GM19372 (cell line): ENCODE results near the gene IL19.

Experiments used
- ATAC-seq: cut with Tn5 transposase; IDR thresholded peaks from one replicate; pipeline ENCODE4 v1.9.1; 2021; ENCODE audit warnings: mild to moderate bottlenecking, low read depth, moderate library complexity; ENCODE audit not compliant: unreplicated experiment

The IL19 gene, protein sequence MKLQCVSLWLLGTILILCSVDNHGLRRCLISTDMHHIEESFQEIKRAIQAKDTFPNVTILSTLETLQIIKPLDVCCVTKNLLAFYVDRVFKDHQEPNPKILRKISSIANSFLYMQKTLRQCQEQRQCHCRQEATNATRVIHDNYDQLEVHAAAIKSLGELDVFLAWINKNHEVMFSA

DNA sequence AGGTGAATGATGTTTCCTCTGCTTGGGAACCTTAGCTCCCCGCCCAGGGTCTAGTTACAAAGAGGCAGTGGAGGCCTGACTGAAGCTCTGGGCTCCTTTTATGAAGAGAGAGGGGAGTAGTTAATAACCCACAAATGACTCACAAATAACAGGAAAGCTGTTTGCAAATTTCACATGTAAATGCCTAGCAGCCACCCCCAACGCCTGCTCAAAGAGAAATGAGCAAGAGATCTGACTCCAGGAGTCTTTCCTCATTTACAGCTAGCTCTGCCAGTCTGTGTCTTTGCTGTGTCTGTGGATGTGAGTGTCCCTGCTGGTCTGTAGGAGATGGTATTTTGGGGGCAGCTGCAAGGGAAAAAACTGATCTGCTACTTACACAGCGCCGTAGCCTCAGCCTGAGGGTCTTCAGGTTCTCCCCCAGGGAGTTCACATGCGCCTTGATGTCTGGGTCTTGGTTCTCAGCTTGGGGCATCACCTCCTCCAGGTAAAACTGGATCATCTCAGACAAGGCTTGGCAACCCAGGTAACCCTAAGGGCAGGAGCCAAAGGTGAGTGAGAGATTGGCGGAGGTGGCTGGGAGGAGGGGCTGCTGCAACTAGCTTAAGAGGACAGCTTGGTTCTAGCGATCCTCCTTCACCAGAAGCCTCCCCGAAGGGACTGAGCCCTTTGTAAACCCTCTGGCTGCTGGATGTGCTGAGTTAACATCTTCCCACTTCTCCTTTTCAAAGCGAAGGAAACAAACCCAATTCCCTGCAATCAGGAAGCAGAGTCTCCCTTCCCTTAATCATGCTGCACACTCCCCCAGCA is at the start of gene IL19:
TSS of gene IL19 (plus strand) at position 243 of the 807 bp plus-strand sequence. CDS start 65,890 bp downstream, outside the sequence.
- no peak for ATAC-seq

DNA sequence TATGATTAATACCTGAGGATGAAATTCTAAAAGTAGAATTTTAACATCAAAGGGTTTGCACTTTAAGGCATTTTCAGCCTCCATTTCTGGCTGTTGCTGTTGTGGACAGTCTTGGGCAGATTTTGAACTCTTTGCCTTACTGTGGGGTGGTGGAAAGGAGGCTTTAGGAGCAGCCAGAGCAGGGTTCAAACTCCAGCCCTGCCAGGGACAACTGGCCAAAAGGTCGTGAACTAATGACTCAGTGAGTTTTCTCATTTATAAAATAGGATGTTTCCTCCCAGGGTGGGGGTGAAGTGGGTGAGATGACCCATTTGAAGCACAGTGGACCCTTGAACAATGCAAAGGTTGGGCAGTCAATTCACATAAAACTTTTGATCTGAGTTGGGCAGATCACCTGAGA is 49.1 kb upstream of the IL19 start:
- no peak for ATAC-seq

DNA sequence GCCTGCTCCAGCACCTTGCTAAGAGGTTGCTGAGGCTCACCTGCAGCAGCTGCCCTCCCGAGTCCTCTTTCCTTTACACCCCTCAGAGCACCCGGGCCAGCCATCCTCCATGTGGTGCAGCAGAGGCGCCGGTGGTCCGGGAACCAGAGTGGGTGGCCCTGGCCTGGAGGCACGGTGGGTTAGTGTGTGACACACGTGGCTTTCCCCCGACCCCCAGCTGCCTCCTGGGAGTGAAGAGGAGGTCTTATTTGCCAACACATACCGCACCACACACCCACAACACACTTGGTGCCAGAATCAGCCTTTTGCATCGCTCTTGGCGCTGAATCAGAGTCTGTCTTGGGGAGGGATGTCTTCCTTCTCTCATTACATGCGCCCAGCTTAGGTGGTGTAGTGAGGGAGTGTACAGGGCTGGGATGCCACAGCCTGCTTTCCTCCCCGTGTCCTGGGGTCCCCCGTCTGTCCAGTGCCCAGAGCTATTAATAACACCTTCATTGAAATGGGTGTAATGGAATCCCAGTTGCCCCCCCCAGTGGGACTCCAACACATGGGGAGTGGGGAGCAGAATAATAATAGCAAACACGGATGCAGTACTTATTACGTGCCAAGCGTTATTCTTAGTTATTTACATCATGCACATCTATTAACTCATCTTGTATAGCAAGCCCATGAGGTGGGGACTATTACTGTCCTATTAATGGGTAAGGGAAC is 47.7 kb upstream of the IL19 start:
- no peak for ATAC-seq

DNA sequence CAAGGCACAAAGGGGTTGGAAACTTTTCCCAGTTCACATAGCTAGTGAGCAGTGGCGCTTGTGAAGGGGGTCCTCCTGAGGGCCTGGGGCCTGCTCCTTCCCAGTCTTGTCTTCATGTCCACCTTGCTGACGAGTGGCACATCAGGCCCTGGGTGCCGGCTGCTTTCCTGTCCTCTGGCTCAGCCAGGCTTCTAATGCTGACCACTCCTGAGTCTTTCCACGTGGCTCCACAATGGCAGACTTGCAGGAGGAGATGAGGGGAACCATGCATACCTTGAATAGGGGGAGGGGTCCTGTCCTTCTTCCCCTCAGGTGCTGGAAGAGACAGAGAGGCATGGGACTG is 47.1 kb upstream of the IL19 start:
- no peak for ATAC-seq

DNA sequence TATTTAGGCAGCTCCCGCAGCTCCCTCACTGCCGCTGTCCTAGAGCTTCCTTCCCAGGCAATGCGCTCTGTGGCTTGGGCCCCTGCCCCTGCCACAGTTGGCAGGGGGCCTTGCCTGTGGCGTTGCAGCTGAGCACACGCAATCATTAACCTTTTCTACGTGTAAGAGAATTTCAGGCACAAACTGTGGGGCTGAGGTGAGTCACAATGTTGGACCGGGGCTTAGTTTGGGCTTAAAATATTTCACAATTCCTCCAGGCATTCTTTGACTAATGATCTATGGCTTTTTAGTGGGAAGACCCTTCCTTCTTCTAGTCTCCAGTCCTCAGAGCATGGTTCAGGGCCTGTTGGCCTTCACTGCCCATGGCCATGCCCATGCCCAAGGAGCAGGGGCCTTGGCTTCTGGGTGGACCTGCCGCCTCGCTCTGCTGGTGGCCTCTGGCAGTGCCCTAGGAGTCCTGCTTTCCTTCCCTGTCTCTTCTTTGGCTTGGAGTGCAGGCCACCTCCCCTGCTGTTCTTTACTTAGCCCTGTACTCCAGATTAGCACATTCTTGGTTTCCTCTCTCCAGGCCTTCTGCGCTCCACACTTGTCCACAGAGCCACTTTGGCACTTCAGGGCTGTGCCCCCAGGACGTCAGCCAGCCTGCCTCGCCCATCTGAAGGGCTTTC is 46.6 kb upstream of the IL19 start:
- ATAC-seq: no peak

DNA sequence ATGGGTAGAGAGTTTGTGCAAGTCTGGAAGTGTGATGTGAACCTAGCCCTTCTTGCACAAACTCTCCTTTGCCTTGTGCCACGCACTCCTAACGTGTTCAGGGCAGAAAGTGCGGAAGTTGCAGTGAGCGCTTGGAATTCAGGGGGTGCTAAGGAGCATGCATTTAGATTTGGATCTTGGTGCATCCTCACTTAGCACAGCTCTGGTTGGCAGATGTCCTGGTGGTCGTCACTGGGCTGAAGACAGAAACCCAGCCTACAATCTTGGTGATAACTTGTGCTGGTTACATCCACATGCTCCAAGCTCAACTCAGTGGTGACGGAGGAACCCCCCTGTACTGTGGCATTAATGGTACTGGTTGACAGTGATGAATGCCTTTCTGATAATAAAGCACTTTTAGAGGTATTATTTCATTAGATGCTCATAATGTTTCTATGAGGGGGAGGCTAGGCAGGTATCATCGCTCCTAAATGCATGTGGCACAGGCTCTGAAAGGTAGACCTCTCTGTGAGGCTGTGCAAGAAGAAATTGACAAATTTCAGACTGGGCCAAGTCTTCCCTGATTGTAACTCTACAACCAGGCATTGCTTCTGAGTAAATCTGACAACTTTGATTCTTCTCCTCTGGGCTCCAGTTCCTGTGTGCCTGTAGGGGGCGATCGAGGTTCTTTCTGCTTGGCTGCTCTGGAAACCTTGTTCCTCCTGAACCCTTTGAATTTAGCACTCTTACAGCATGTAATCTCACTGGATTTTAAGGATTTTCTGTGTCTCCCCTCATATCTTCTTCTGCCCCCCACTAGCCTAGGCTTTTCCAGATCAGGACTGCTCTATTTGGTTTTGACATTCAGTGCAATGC is 45.2 kb upstream of the IL19 start:
- ATAC-seq: no peak

DNA sequence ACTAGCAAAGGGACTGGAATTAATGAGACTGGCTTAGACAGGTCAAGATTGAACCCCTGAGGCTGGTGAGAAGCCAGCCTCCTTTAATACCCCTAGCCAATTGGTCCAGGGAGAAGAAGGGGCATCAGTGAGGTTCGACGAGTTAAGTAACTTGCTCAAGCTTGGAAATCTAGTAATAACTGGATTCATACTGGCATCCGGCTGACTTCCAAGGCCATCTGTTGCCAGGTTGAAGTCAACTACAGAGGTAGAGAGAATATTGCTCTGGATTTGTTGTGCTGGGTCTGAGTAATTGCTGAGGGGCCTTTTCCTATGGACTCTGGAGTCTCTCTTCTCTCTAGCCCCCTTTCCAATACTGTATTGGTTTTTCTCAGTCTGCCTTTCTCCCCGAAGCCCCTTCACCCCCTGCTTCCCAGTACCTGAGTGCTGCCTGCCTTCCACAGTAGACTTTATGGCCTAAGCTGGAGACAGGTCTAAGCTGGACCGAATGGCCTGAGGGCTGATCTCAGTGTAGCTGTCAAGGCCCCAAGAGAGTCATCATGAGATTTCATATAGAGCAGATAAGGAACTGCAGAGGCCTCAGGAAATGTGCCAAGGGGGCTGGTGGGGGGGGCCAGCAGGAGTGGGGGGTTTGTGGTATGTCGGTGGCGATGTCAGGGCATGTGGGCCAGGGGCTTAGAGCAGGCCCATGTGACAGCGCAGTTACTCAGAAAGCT is 42.4 kb upstream of the IL19 start:
- no peak for ATAC-seq

DNA sequence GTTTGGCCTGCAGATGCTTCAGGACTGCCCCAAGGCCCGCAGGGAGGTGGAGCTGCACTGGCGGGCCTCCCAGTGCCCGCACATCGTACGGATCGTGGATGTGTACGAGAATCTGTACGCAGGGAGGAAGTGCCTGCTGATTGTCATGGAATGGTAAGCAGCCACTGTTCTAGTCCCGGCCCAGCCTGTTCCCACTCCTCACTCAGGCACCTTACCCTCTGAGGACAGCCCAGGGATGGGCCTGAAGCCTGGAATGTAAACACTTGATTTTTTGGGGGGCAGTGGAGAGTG is 41.9 kb upstream of the IL19 start:
- ATAC-seq: no peak

DNA sequence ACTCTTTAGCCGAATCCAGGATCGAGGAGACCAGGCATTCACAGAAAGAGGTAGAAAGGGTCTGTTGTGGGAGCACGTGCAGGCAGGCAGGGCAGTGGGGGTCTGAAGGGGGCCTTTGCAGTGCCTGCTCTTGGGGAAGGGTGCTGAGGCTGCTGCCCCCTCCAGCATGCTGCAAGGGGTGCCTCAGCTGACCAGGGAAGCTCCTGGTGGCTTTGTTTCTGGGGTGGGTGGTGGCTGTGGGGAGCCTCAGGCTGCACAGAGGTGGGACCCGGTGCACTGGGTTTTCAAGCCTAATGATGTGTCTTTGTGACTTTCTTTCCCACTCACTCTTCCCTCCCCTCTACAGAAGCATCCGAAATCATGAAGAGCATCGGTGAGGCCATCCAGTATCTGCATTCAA is 41.5 kb upstream of the IL19 start:
- ATAC-seq: no peak

DNA sequence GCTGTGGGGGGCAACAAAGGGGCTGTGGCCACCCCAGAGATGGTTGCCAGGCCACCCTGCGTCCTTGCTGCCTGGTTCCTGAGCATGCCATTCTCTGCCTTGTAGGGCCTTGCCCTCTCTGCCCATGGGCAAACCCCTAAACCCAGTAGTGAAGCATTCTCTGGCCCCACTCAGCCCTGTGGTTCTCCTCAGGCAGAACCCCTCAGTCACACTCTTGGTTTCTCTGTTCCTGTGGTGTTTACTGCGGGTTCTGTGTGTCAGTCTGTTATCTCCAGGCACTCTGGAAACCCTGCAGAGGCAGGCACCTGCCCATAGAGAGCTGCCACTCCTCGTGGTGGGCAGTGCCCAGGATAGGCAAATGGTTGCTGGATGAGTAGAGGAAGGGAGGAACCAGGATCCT is 41.1 kb upstream of the IL19 start:
- ATAC-seq: no peak

DNA sequence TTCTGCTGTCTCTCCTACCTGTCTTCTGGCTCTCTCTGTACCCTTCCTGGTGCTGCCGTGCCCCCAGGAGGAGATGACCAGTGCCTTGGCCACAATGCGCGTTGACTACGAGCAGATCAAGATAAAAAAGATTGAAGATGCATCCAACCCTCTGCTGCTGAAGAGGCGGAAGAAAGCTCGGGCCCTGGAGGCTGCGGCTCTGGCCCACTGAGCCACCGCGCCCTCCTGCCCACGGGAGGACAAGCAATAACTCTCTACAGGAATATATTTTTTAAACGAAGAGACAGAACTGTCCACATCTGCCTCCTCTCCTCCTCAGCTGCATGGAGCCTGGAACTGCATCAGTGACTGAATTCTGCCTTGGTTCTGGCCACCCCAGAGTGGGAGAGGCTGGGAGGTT is 38.1 kb upstream of the IL19 start:
- no peak for ATAC-seq

DNA sequence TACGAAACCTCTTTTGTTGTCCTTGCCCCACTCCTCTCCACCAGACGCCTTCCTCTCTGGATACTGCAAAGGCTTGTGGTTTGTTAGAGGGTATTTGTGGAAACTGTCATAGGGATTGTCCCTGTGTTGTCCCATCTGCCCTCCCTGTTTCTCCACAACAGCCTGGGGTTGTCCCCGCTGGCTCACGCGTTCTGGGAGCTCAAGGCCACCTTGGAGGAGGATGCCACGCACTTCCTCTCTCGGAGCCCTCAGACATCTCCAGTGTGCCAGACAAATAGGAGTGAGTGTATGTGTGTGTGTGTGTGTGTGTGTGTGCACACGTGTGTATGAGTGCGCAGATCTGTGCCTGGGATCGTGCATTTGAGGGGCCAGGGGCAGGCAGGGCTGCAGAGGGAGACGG is 37.6 kb upstream of the IL19 start:
- ATAC-seq: no peak

DNA sequence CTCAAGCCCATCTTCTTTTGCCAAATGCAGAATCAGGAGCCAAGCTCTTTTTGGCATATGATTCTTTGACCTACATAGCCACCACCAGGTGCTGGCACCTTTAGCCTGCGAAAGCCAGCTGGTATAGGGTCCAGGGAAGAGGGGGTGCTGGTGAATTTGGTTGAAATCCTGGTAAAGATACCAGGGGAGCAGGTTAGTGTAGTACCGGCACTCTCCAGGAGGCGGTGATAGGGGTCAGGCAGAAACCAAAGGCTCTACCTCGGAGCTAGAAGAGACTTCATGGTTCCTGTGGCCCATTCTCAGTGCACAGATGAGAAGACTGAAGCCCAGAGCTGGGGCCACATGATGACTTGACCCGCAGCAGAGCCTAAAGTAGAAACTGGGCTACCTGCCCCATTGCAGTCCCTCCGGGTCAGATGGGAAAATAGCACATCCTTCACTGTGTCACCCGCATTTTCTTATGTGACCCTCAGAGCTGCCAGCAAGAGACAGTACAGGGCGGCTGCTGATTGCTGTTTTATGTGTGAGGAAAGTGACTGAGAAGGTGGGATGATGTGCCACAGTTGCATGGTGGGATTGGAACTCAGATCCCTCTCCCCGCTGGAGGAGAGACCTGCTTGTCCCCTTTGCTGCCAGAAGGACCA is 36.0 kb upstream of the IL19 start:
- ATAC-seq: no peak

DNA sequence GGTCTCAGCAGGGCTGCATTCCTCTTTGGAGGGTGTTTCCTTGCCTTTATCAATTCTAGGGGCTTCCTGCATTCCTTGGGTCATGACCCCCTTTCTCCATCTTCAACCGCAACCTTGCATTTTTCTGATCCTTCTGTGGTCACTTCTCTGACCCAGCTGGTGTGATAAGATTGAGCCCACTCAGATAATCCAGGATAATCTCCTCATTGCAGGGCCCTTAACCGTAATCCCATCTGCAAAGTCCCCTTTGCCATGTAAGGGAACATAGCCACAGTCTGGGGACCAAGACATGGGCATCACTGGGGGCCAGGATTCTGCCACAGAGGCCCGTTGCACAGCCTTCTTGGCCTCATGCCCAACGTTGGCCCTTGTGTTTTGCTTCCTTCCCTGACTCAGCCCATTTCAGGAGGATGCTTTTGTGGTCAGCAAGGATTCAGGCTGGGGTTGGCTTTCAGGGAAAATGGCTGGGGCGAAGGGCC is 35.0 kb upstream of the IL19 start:
- ATAC-seq: no peak

DNA sequence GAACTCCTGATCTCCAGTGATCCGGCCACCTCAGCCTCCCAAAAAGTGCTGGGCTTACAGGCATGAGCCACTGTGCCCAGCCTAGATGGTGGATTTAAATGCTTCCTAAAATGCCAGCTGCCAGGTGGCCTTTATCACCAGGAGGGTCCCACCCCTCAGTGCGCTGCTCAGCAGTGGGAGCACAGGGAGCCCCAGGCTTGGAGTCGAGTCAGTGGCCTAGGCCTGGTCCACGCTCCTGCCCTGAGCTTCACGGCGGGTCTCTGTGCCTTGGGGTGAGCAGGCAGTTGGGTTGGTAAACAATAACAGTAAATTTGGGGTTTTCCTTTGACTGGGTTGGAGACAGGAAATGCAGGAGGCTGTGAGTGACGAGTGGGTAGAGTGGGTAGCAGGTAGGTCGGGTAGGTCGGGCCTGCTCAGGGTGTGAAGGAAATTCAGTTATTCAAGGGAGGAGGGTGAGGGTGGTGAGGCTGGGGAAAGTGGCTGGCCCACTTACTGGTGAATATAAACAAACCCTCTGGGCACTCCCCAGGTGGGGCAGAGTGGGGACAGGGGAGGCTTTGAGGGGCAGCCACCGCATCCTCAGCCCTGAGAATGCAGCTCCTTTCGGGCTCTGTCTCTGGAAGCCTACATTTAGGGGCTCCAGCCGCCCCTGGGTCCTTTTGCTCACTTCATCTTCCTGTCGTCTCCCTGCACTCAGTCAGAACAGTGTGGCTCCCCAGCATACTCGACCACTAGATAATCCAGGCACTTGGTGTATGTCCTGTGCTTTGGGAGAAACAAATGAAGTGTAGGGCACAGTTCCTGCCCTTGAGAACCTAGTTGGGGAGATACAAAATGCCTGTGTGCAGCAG is 33.5 kb upstream of the IL19 start:
- ATAC-seq: no peak

DNA sequence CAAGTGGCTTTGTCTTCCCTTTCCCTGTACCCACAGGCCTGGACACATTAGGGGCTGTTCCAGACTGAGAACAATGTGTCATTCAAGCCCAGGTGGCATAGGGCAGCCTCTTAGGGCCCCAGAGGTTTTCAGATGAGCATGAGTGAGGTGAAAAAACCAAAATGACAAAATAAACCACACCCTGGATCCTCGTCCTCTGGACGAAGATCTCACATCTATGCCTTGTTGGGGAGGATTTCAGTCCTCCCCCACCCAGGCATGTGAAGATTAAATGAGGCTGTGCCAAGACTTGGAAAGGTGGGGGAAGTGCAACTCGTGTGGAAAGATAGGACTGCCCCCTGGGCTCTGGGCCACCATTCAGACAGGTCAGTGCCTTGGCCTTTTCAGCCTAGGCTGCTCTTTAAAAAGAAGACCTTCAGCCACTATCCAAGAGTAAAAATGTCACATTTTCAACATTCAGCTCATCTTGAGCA is 32.8 kb upstream of the IL19 start:
- ATAC-seq: no peak

DNA sequence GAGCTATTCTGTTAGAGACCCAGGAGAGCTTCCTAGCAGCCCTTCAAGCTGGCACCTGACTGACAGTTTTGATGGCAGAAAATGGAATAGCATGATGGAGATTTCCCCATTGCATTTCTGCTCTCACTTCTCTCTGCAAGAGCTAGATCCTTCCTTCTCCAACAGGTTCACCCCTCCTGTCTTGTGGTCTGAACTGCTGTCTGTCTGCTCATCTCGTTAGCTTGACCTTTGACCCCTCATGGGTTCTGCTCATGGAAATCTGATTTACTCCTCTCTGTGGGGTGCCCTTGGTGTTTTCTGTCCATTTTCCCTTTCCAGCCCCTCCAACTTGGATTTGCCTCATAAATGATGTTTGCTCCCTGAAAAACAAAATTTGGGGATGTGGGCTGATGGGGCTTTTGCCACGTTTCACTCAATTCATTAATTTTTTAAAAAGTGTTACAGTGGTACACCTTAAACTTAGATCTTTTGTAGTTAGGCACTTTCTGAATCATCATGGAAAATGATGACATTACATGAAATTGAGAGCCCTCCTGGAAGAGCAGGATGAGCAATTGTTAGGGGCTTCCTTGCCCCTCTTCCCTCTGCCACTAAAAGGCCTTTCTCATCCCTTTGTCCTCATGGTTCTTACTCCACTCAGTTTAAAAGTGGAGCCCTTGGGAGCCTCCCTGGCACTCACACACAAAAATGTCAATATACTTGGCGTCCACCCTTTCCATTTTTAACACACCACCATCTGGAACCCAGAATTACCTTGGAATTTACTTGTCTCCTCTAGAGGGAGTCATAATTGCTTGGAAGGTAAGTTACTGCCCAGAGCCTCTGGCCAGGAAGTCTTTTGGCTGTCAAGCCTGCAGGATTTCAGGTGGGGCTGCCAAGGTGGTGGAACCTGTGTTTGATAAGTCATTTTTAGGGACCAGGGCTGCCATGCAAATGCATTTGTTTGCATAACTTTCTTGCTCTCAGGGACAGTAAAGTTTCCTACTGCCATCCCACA is 31.9 kb upstream of the IL19 start:
- no peak for ATAC-seq
